GM21528 (cell line): ENCODE results near the gene ABI3BP.

ENCODE experiments used
- ATAC-seq: cut with Tn5 transposase; IDR thresholded peaks from one replicate; pipeline ENCODE4 v1.9.1; 2021; ENCODE audit warnings: mild to moderate bottlenecking, moderate library complexity; ENCODE audit not compliant: unreplicated experiment, low FRiP score

ABI3BP gene

DNA sequence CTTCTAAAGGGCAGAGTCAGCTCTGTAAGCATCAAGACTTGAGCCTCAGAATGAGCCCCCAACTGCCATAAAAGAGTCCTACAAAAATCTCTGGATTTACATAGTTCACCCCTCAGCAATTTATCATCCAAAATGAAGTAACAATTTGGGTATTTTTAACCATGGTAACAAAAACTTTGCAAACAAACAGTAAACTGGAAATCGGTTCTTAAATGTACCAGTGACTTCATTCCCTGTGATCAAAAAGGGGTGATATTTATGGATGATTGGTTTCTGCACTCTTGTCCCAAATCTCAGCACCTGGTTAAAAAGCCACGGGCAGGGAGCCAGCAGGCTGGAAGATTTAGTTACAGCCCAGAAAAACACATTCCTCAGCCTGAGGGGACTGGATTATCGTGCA lies 210.3 kb downstream of the ABI3BP start:
- no peak for ATAC-seq

DNA sequence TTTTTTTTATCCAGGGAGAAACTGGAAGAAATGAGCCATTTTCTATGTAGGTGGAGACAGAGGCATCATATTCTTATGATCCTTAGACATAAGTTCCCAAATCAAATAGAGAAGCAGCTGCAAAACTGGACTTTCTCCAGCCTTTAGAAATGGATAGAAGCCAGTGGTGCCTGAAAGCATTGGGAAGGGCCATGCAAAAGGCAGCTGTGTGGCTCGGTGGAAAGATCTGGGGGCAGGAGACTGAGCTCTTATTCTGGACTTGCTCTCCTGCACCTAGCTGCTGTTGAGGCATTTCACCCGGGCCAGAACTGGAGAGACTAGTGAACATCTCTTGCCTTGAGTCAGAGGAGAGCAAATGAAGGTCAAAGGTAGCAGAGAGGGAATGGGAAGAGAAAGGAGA lies 210.9 kb downstream of the ABI3BP start:
- ATAC-seq: no peak

DNA sequence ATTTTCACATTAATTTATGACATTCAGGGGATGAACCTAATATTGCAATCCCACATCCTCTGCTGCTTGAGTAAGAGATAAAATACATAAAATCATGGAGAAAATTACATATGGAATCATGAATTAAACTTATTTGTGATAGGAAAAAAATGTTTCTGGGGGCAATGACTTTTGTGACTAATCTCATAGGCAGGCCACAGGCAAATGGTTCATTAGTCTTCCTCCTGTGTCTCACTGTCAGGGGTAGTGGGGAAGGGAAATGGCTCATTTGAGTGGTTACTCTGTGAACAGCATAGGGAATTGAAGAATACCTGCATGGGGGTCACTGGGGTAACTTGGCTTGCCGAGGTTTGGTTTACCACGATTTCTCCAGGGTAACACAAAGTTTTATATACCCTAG lies 211.9 kb downstream of the ABI3BP start:
- ATAC-seq: no peak

DNA sequence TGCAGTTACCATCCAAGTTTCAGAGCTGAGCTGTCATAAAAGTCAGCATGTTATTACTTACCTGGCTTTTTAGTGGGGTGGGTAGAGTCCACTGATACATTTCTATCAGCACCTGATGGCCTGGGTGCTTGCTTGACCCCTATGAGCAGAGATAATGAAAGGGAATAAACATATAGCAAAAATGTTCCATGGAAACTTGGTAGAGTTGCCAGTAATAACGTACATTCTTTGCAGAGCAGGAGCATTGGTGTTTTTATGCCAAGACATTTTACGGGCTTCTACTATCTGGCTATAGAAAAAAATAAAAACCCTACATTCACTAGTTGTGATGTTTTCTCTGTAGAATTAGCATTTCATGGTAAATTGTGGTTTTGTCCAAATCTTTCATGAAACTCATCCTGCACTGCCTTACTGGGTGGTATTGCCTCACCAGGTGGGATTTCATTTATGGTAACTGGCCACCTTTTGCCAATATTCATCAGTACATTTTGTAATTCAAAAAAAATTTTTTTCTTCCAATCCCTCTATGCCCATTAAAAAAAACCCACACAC lies 213.1 kb downstream of the ABI3BP start:
- ATAC-seq: no peak

DNA sequence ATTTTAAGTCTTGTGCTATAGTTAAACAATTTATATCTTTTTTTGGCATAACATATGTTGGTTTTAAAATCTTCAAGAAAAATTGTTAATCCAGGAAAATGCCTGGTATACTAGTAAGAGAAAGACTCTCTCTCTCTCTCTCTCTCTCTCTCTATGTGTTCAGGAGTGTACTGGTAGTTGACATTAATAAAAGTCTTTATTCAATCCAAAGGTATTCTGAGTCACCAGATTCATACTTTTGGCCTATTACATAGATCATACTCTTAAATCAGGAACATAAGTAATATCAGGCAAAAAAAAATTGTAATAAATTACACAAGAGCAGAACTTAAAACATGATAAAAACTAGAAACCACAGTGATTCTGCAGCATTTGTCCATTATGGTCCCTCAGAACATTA lies 213.7 kb downstream of the ABI3BP start:
- no peak for ATAC-seq

DNA sequence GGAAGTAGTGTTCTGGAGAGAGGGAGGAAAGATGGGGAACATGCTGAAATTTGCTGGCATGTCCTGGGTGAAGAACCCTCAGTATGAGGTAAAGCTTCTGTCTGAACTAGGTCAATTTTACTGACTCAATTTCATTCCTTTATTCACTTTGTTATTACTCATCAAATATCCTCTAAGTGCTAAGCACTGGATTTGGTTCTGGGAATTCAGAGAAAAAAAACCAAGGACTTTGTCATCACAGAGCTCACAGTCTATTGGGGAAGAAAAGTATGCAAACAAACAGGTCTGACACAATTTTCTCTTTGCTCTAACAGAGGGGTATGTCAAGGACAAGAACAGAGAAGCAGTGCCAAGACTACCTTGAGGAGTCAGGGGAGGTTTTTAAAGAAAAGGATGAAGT lies 215.9 kb downstream of the ABI3BP start:
- ATAC-seq: no peak

DNA sequence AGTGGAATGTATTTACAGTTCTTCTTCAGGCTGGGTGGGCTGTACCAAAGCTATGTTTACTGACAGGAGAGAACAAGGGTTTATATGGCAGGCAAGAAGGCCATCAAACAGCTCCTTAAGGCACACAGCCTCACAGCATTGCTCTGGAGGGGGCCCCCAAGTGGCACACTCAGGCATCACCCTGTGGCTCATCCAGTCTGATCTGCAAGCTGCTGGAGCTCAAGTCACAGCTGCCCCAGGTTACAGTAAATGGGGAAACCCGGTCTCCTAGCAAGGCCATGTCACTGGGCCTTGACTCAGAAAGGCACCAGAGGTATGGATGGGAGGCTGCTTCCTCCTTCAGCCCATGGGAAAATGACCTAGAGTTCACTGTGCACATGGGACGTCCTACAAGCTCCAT lies 216.5 kb downstream of the ABI3BP start:
- no peak for ATAC-seq

DNA sequence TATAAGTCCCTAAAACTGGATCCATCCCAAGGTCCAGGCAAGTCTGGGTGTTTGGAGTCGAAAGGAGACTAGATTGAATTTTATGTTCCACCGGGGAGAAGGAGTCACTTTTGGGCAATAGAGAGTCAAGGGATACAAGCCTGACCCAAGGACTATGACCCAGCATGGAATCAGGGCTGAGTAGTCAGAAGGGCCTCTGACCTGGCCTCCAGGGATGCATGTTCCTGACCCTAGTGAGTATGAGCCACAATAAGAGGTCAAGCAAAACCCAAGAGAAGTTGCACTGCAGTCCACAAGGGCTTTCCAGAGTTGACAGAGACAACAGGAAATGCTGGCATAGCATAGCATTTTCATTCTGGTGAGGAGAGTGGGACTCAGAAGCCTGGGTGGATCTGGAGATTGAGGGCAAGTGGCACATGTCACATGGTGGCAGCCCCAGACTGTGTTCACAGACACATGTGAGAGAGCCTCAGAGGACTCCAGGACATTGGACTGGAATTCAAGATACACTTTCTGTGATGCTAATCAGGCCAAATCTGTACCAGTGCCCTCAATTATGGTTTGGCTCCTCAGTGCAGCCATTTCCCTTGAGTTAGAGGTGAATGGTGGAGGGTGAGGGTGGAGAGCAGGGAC lies 217.0 kb downstream of the ABI3BP start:
- no peak for ATAC-seq

DNA sequence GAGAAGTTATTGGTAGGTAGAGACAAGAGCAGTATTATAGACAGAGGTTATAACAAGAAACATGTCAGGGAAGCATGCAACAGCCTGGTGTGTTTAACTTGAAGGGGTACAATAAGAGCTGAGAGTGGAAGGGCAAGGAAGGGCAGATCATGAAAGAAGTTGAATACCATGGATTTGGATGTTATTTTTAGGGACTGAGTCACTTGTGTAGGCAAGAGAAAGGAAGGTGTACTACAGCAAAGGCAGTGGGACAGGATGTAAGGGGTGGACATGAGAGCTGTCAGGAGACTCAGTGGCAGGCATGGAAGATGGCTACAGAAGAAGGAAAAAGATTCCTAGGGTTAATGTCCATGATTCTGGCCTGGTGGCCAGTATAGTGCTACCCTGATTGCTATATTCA lies 217.6 kb downstream of the ABI3BP start:
- no peak for ATAC-seq

DNA sequence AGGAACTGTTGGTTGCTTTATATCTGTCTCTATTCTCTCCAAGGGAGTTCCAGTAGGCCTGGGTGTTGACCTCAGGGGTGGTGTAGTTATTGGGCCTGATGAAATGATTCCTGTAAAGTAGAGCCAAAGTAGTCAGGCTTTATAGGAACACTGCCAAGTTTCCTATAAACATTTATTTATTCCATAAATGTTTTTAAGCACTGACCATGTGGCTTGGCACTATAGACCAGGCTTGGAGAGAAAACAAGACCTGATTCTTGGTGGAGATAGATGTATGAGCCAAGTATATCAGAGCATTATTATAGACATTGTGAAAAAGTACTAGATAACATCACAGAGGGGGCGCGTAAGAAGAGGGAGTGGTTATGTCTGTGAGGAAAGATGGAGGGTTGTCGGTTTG lies 218.0 kb downstream of the ABI3BP start:
- no peak for ATAC-seq

DNA sequence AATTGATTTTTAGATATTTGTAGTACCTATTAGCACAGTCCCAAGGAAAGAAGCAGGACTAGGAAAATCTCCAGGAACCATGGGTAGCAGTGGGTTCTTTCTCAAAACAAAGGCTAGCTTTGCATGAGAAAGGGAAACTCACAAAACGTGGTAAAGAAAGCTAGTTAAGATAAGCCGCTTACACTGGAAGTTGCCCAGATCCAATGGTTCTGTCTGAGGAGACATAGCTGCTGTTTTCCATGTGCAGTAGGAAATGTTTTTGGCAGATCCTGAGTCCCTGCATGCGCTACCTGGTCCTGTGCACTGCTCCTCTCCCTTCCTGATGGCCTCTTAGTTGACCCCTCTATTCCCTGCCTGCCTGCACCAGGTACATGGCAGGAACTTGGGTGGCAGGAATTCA lies 223.5 kb downstream of the ABI3BP start:
- no peak for ATAC-seq

DNA sequence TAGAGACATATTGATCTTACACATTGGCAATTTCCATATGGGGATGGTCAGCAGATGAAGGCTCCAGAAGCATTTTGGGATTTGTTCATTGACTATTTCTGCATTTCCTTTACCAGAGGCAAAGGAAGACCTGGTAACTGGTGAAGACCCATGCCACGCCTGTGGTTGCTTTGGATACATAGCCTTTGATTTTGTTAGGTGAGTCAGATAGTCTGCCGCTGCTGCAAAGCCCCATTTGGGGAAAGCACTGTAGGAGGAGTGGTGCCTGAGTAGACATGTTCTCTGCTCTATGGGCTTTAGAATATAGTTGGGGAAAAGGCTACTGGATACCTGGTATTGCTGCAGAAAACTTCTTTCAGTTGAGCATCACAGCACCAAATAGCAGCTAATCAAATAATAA lies 227.2 kb downstream of the ABI3BP start:
- no peak for ATAC-seq

DNA sequence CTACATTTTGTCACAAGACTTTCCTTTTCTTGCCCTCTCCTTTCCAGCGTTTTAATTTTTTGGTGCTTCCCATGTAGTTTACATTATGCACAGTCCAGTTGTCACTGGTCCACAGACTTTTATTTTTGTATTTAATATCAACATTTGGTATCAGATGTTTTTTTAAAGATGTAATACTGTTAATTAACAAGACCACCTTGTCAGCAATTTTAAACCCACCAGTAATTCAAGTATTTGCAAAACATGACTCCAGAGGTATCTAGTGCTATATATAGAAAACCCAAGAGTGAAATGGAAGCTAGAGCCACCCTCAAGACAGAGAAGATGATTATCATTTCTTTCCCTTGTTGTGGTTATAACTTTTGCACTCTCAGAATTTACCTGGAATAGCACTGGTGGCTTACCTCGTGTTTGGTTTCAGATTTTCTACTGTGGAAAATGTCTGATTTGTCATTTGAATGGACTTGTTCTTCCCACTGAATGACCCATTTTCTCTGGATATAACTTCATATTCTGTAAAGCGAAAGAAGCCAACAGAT lies 227.7 kb downstream of the ABI3BP start:
- ATAC-seq: no peak

DNA sequence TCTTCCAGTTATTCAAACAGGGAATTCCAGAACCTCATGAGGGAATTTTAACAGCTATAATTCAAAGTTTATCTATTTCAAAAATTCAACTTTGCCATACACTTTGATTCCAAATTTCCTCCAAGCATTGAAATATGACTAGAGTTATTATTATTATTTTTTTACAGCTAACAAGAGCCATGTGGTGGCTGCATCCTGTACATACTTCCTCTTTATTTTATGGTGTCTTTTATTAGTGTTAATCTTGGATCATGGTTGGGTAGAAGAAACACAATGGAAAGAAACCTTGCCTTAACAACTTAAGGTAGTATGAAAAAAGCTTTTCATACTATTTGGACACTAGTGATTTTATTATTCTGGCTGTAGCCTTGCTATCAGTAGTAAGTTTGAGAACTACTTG lies 231.3 kb downstream of the ABI3BP start:
- no peak for ATAC-seq

DNA sequence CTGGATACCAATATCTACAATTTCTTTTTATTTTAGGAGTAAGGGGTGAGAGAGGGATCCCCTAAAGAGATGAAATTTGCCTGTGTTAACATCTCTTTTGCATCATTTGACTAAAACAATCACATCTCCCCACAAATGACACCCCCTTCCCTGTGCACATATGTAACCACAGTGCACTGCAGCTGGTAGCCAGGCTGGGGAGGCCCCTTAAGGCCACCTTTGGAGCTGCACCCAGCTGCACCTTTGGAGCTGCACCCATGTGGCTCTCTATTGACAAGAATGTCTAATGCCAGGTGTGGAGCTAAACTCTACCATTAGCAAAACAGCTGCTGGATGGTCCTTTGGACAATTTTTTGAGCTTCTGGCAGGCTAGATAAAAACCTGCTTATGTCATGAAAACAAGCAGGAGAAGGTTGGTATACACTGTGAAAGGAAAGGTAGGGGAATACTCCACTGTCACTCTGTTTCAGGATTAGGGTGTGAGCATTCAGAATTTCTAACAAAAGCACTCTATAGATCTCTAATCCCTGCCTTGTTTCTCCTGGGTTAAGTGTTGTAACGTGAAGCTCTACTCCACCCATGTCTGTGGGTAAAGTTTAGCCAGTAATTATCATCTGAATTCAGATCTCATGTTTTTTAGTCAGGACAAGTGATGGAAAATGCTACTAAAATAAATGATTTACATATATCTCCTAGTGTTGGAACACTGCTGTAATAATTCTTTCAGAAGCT lies 231.8 kb downstream of the ABI3BP start:
- ATAC-seq: peak; percentile 74

DNA sequence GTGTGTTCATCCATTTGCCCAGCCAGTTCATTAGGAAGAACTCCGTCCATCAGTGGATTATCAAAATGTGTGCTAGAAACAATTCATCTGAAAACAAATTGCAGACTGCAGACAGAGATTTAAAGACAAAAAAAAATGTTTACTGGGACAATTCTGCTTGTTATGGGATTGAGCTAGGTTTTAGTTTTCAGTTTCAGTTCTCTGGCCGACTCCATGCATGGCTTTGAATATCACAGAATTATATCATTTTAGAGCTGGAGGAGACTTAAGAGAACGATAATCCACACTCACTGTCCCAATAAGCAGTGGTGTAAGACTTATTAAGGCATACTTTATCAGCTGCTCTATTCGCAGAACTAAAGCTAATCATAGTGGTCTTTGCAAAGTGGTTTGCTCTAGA lies 232.8 kb downstream of the ABI3BP start:
- ATAC-seq: no peak

DNA sequence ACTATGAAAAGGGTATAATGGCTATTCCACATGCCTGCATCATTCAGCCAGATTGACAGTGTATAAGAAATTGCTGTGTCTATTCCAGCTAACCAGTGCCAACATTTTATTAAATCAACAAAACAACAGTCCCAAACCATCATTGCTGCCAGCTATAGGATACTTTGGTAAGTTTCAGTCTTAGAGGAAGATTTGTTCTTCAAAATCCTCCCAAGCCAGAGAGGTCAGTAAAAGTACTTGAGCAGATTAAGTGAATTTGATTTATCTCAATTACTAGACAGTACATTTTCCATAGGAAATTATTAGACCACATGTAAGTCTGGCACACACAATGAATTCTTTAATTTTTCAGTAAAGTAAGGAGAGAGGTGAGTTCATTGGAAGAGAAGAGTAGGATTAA lies 233.3 kb downstream of the ABI3BP start:
- ATAC-seq: no peak

DNA sequence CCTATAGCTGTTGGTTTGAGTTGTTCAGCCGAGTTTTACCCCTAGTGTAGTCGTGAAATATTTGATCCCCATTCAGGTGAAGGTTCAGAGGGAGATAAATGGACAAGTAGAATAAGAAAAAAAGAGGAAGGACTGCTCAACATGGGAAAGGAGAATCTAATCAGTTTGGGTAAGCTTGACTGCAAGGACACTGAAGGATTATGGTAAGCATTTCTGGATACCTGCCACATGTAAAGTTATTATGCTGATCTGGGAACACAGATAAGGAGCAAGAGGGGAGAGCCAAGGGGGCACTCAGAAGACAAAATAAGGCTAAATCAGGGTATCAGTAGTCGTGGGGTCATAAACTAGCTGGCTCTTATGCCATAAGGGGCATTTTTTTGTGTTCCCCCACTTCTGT lies 234.1 kb downstream of the ABI3BP start:
- no peak for ATAC-seq

DNA sequence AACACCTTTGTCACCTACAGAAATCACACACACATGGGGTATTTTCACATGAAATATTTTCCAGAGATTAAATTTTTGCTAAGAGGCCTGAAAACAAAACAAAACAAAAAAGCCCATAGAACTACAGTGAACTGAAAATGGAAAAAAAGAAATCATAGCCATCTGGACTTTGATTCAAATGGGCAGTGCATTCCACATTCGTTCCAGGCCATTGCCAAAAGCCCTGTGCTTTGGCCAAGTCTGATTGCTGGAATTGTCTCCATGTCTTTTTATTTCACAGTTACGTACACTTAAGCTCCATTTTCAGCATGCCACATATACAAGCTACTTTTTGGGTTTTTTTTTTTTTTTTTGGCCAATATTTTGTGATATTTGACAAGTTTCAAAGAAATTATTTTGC lies 236.8 kb downstream of the ABI3BP start:
- no peak for ATAC-seq

DNA sequence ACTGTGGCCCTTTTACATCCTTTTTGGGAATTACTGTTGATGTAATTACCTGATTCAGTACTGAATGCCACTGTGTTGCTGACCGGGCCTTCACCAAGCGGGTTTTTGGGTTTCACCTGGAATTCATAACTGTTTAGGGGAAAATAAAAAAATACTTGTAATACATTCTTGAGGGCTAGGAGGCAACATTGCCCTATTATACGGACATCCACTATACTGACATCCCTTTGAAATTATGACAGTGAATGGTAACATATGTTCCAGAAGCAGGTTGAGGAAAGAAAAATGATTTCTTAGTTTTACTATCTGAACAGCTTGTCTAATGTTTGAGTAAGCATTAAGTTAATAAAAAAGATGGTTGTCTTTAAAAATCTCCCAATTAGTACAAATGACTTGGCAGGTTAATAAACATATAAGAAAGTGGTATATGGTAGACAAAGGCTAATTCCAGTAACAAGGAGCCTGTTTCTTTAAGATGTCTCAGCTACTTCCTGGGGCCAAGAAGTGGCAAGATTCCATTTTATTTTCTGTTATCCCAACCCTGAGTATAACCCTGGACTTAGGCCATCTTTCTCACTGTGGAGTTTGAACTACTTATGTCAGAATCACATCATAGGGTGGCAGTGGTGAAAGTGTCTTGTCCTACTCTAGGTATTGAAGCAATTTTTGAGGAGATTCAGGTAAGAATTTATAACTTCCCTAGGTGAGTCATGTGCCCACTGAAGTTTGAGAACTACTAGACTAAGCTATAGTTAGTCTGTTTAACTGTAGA lies 238.5 kb downstream of the ABI3BP start:
- ATAC-seq: no peak

DNA sequence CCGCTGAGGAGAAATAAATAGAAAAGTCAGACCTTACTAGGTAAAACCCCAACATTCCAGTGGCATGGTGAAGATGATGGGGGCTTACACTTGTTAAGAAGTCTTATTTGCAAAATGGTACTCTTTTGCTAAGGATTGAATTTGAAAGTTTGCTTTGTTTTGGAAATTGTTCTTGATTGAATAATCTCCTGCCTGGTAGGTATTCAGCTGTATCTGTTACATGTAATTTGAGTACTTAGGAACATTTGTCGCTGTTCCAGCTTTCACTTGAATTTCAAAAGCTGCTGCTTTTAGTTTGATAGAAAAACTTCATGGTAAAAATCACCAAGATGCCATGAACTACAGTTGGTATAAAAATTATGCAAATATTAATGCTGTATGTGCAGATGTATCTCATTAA lies 239.4 kb downstream of the ABI3BP start:
- no peak for ATAC-seq
